ENCODE data around the gene TMEM130.

Gene TMEM130

DNA sequence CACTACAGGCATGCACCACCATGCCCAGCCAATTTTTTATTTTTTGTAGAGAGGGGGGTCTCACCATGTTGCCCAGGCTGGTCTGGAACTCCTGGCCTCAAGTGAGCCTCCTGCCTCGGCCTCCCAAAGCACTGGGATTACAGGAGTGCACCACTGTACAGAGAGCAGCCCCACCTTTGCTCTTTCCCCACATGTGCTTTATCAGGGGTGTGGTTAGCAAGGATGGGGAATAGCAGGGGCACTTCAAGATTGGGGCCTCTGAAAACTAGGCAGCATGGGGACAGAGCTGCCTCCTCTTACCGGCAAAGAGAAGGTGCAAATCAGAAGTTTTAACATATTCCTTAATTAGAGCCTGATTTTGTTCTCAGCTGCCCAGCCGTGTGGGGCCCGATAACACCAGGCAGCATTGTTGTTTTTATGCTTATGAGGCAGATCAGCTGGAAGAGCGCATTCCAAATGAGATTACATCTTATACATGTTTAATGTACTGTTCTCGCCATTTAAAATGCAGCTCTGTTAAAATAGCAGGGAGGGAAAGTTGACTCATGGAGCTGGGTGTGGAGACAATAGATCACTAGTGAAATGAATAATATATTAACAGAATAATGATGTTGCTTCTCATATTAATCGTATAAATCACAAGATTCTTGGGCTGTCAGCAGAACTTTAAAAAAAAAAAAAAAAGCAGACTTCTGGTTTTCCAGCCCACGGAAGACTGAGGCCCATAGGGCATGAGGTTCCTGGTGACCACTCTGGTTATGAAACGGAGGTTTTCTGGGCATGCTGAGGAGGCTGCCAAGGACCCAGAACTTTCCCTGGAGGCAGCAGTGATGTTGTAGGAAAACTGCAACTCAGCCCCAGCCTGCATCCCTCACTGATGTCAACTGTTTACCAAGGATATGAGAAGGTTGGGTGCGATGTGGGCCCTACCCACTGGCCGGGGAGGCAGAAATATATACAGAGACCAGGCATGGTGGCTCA lies 62.5 kb downstream of the TMEM130 start:
- no peak for DNase-seq (ENCODE audit: low read depth)

DNA sequence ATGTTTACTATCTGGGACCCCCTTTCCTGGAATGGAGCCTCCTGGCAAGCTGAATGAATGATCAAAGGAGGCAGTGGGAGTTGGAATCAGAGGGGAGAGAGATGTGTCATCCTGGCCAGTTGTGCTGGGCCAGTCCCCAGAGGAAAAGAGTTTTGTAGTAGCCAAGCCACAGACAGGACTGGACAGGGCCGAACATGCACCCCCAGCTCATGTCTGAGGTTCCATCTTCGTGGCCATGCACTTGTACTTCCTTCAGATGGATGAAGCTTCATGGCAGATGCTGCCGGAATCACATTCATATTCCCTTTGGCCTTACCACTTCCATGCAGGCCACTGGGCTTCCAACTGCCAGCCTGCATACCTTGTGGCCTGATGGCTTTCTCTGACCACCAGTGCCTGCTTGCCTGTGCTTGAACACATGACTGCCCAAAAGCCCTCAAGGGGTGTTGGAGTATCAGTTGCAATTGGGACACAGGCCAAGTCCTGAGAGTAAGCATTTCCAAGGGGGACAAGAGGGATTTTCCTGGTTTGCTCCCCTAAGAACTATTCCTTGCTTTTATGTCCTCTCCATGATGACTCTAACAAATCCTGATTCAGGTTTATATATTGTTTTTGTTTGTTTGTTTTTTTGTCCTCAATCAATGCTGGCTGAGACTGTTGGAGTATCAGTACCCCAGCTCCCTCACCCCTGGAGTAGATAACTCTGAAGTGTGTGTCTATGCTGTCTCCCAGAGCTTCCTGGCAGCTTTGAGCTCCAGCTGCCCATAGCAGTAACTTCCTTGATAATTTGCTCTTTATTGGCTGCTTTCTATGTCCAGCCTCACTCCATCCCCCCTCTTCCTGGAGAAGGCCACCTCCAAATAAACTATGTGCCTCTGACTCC lies 63.6 kb downstream of the TMEM130 start:
- no peak for DNase-seq (ENCODE audit: low read depth)

DNA sequence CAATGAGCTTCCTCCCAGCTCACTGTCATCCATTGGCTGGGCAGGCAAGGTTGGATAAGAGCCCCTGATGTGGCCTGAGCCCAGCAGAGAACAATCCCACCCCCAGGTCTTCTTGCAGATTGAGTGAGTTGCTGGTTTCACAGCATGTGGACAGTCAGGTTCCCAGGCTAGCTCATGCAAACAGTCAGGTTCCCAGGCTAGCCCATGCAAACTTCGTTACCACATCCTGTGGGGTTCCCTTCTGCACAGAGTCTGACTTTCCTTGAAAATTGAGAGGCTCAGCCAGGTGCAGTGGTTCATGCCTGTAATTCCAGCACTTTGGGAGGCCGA lies 67.1 kb downstream of the TMEM130 start:
- no peak for DNase-seq (ENCODE audit: low read depth)

DNA sequence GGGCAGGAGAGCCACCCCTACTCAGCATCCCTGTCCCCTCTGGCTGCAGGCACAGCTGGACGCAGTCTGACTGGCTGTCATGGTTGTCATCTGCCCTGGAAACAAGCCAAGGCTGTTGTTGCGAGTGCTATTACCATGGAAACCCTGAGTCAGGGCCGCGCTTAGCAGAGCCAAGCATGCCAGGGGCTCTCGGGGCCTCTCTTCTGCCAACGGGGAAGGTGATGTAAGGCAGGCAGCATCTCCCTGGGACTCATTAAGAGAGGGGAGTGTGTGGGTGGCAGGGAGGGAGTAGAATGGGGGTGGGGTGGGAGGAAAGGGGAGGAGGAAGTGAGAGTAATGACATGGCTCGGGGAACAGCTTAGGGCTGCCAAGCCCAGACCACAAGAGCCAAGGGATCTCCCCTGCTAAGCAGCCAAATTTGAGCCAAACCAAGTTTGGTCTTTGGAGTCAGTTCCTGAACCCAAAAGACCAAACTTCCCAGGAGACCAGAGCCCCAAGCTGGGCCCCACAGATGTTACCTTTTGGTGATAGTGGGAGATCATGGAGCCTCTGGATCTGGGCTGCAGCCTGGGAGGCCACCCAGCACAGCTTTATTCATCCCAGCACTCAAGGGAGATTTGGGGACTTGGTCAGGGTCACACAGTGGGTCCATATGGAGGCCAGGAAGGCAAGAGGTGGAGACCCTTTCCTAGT lies 67.6 kb downstream of the TMEM130 start:
- DNase-seq (ENCODE audit: low read depth), result peak; percentile 6

DNA sequence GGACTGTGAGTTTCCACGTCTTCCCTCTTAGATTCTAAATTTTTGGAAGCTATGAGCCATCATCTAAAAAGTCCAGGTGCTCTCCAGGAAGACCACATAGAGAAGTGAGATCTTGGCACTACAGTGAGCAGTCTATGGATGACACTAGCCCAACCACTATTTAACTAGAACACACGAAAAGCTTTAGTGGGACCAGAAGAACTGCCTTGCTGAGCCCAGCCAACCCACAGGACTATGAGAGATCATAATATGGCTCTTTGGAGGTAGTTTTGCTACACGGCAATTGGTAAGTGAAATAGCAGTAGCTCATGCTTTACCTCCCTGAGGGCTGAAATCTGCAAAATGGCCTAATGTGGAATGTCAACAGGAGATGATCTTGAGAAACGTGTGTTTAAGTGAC lies 68.8 kb downstream of the TMEM130 start:
- DNase-seq (ENCODE audit: low read depth), result no peak

DNA sequence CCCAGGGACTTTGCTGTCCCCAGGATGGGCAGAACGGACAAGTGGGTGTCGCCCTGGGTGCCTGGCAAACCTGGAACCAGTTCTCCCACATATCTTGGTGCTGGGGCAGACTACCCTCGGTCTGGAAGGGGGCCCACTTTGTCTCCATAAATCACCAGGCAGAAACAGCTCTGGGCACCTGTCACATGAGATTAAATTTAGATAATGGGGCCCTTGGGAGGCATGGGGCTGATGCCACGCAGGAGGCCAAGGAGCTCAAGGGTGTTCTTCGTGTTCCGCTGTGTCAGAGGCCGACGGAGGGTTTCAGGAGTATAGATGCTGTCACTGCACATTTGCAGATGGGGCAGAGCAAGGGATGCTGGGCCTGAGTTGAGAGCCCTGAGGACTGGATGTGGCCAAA lies 72.7 kb downstream of the TMEM130 start:
- no peak for DNase-seq (ENCODE audit: low read depth)

Measured in non-pigmented ciliary epithelial cell (primary cell).